Measurements from ENCODE around the gene DSC1. TPM values are rescaled to one million over a fixed set of nuclear protein-coding genes. Genes with fewer than 3 reads are reported as not detected.

Gene DSC1
- total and polyA plus RNA-seq, 2 of the 4 experiments (the other 2 are of a cell fraction), result not detected

GRCh38 chr18:31146809-31147208 is 15.8 kb downstream of the DSC1 start:
- H4K20me1 ChIP-seq (ENCODE audit: insufficient read depth, low read length), result no peaks in the 10 kb centered on the region
- H3K4ac ChIP-seq (ENCODE audit: low read depth, low read length), result no peak overlapping the region
- H3K4me1 ChIP-seq (ENCODE audit: control insufficient read depth, insufficient read depth, low read length), result no peaks in the 10 kb centered on the region
- H4K91ac ChIP-seq (ENCODE audit: insufficient read depth, low read depth, low read length), result no peak overlapping the region
- no peak overlapping the region for H4K5ac ChIP-seq (ENCODE audit: low read depth, low read length)
- intact Hi-C loops (cut with micrococcal nuclease), result no loop called here
- no peak overlapping the region for H3K4me2 ChIP-seq (ENCODE audit: low read depth, low read length)
- no peak overlapping the region for H2BK20ac ChIP-seq (ENCODE audit: low read depth, low read length)
- no peak for TF ChIP-seq MAZ (IDR thresholded peaks at IDR 0.05; ENCODE audit: borderline replicate concordance, low read depth, low read length)
- no peak for TF ChIP-seq MXI1 (IDR thresholded peaks at IDR 0.05; ENCODE audit: borderline replicate concordance, low read depth, low read length)
- no peak for TF ChIP-seq RCOR1 (IDR thresholded peaks at IDR 0.05; ENCODE audit: insufficient replicate concordance, low read length)
- TF ChIP-seq CEBPB (IDR thresholded peaks at IDR 0.05; ENCODE audit: low read depth, low read length), result no peak
- TF ChIP-seq USF2 (IDR thresholded peaks at IDR 0.05; ENCODE audit: low read depth, low read length), result no peak
- no peak for TF ChIP-seq NFE2L2 (IDR thresholded peaks at IDR 0.05; ENCODE audit: low read depth, low read length)
- no peak for TF ChIP-seq POLR2A (IDR thresholded peaks at IDR 0.05; ENCODE audit: low read depth, low read length)
- no peak for TF ChIP-seq SMC3 (IDR thresholded peaks at IDR 0.05; ENCODE audit: low read depth, low read length)
- TF ChIP-seq CHD1 (IDR thresholded peaks at IDR 0.05; ENCODE audit: low read depth, low read length), result no peak
- TF ChIP-seq MAFK (IDR thresholded peaks at IDR 0.05; ENCODE audit: low read depth, low read length), result no peak
- no peak for TF ChIP-seq CTCF (conservative IDR thresholded peaks at IDR 0.05; ENCODE audit: low read depth, low read length)
- H3K18ac ChIP-seq (ENCODE audit: low read depth, low read length), result no peak overlapping the region
- H2AFZ ChIP-seq (replicated peaks; ENCODE audit: low read length, poor library complexity), result no peak overlapping the region
- no peak overlapping the region for H3K27ac ChIP-seq (ENCODE audit: insufficient read depth, low read length)
- no peak overlapping the region for H4K8ac ChIP-seq (ENCODE audit: low read depth in 2 of 2, low read length in 2 of 2)
- no peak overlapping the region for H3K9ac ChIP-seq (ENCODE audit: low read depth, low read length)
- ChIA-PET CTCF (no interaction called here), POLR2A (ENCODE audit: unreplicated experiment) (no interaction called here)
- no peaks in the 10 kb centered on the region for H3K36me3 ChIP-seq (ENCODE audit: control insufficient read depth, insufficient read depth, low read length)
- H3K56ac ChIP-seq (ENCODE audit: extremely low read depth, insufficient read depth, low read length), result no peak overlapping the region
- H3K79me1 ChIP-seq (ENCODE audit: low read depth in 1 of 2, low read length in 2 of 2), result no peaks in the 10 kb centered on the region
- ATAC-seq (ENCODE audit: low read depth) (no peak), DNase-seq (no peak)
- no peaks in the 10 kb centered on the region for H3K27me3 ChIP-seq (ENCODE audit: control insufficient read depth, insufficient read depth, low read length)
- no peak overlapping the region for H3K4me3 ChIP-seq (ENCODE audit: insufficient read depth, low read depth, low read length)
- no peak overlapping the region for H3K23ac ChIP-seq (ENCODE audit: low read depth, low read length)
- no TSS peak for BruUV-seq (replicated peaks)
- no peak overlapping the region for H3K14ac ChIP-seq (replicated peaks; ENCODE audit: low read depth, low read length)
- H2BK120ac ChIP-seq (ENCODE audit: low read depth, low read length), result no peak overlapping the region
- no peak overlapping the region for H2AK9ac ChIP-seq (replicated peaks; ENCODE audit: low read depth, low read length, poor library complexity)
- H2BK5ac ChIP-seq (ENCODE audit: low read depth, low read length, poor library complexity, severe bottlenecking), result no peak overlapping the region
- dilution Hi-C loops (cut with HindIII; ENCODE audit: low sequenced_read_pairs, unreplicated experiment), result no loop called here
- H3K9me1 ChIP-seq (ENCODE audit: insufficient read depth, low read length), result no peaks in the 10 kb centered on the region
- in situ Hi-C loops (cut with MboI; ENCODE audit: low sequenced_read_pairs), result no loop called here
- no peak overlapping the region for H2BK15ac ChIP-seq (ENCODE audit: low read depth, low read length)
- peaks cover 2% of the 10 kb centered on the region; the same call in 1 of the 2 replicates for H3K9me3 ChIP-seq (ENCODE audit: control insufficient read depth, insufficient read depth, low read length)
- no peak overlapping the region for H2AK5ac ChIP-seq (ENCODE audit: low read depth, low read length)
